ENCODE data around the gene RHBDD2. TPM values are rescaled to one million over a fixed set of nuclear protein-coding genes. Genes with fewer than 3 reads are reported as not detected.
"Not testable (repeated sequence)": the region's sequence is repeated elsewhere in the genome, so short reads cannot be mapped to it uniquely, and the experiment has no call there.

RHBDD2 gene
- total RNA-seq = 100 to 1,000 TPM in 2 of 8 experiments, 10 to 100 TPM in 6; 44.1 to 157 (median 73.2) TPM

- peaks cover 13 to 20% of the 10 kb centered on the region in 2 donors for H3K4me1 ChIP-seq (replicated peaks in 1 of 2)
- H3K27ac ChIP-seq = peak within 1 kb of the TSS; percentile 90 to 91
- WGBS, 10 experiments = 0 to 3% (median 0%) methylated on average over 1 to 10 of the region's 65 CpGs; no CpG with 5 or more reads in 3 of the 10 experiments
- peak within 1 kb of the TSS; percentile 78 to 99 (median 93) for H3K4me3 ChIP-seq
- in situ Hi-C loops (cut with MboI; ENCODE audit: low pct_unique_long_range_greater_than_20kb in 2 of 9, low sequenced_read_pairs in 9 of 9, unreplicated experiment in 9 of 9) = no loop called here
- ATAC-seq (replicated peaks in 6 of 8) = peak; percentile 93 to 97 (median 95)
Observed at GRCh38 chr7:75878769-75879611, at the start of gene RHBDD2. TSS of gene RHBDD2 (plus strand) at chr7:75879034. CDS start at chr7:75879083, 49 bp downstream.

GRCh38 chr7:75829656-75830055, 49.2 kb upstream of the RHBDD2 start:
- H3K4me3 ChIP-seq; in situ Hi-C loops (cut with MboI; ENCODE audit: low pct_unique_long_range_greater_than_20kb in 2 of 9, low sequenced_read_pairs in 9 of 9, unreplicated experiment in 9 of 9); H3K27ac ChIP-seq; H3K4me1 ChIP-seq (replicated peaks in 1 of 2): not testable (repeated sequence)
- WGBS, 10 experiments = 20 to 83% methylated on average over 1 of the region's 6 CpGs; no CpG with 5 or more reads in 8 of the 10 experiments
- ATAC-seq (replicated peaks in 6 of 8) = peak in 3 of 8 experiments; percentile 22 to 87 (median 73)

- 0 to 100% (median 87%) methylated on average over 1 to 6 of the region's 6 CpGs; no CpG with 5 or more reads in 3 of the 10 experiments for WGBS, 10 experiments
- no peak for ATAC-seq (replicated peaks in 6 of 8)
- in situ Hi-C loops (cut with MboI; ENCODE audit: low pct_unique_long_range_greater_than_20kb in 2 of 9, low sequenced_read_pairs in 9 of 9, unreplicated experiment in 9 of 9) = no loop called here
- no peak overlapping the region for H3K4me3 ChIP-seq
- no peaks in the 10 kb centered on the region for H3K4me1 ChIP-seq (replicated peaks in 1 of 2)
- H3K27ac ChIP-seq = no peak overlapping the region
Observed at GRCh38 chr7:75830978-75831377, 47.9 kb upstream of the RHBDD2 start.

GRCh38 chr7:75833662-75834061, 45.2 kb upstream of the RHBDD2 start:
- H3K4me3 ChIP-seq; in situ Hi-C loops (cut with MboI; ENCODE audit: low pct_unique_long_range_greater_than_20kb in 2 of 9, low sequenced_read_pairs in 9 of 9, unreplicated experiment in 9 of 9); H3K4me1 ChIP-seq (replicated peaks in 1 of 2); H3K27ac ChIP-seq: not testable (repeated sequence)
- WGBS, 10 experiments = no CpG with 5 or more reads among the region's 6 CpGs
- peak in 1 of 8 experiments; percentile 60 for ATAC-seq (replicated peaks in 6 of 8)

- Histone ChIP-seq H3K27ac (no peak overlapping the region), H3K4me1 (replicated peaks in 1 of 2) (no peaks in the 10 kb centered on the region), H3K4me3 (no peak overlapping the region)
- in situ Hi-C loops (cut with MboI; ENCODE audit: low pct_unique_long_range_greater_than_20kb in 2 of 9, low sequenced_read_pairs in 9 of 9, unreplicated experiment in 9 of 9) = no loop called here
- ATAC-seq (replicated peaks in 6 of 8) = no peak
- WGBS, 10 experiments = 71 to 100% (median 83%) methylated on average over 1 to 19 of the region's 29 CpGs; no CpG with 5 or more reads in 2 of the 10 experiments
Observed at GRCh38 chr7:75835688-75836285, 43.0 kb upstream of the RHBDD2 start.

GRCh38 chr7:75836798-75837197, 42.0 kb upstream of the RHBDD2 start:
- Histone ChIP-seq H3K4me1 (replicated peaks in 1 of 2) (no peaks in the 10 kb centered on the region), H3K4me3 (no peak overlapping the region), H3K27ac (no peak overlapping the region)
- 40 to 100% (median 87%) methylated on average over 1 to 7 of the region's 7 CpGs; no CpG with 5 or more reads in 2 of the 10 experiments for WGBS, 10 experiments
- in situ Hi-C loops (cut with MboI; ENCODE audit: low pct_unique_long_range_greater_than_20kb in 2 of 9, low sequenced_read_pairs in 9 of 9, unreplicated experiment in 9 of 9) = no loop called here
- no peak for ATAC-seq (replicated peaks in 6 of 8)

GRCh38 chr7:75838281-75838930, 40.4 kb upstream of the RHBDD2 start:
- H3K4me3 ChIP-seq; in situ Hi-C loops (cut with MboI; ENCODE audit: low pct_unique_long_range_greater_than_20kb in 2 of 9, low sequenced_read_pairs in 9 of 9, unreplicated experiment in 9 of 9); ATAC-seq (replicated peaks in 6 of 8); H3K4me1 ChIP-seq (replicated peaks in 1 of 2); H3K27ac ChIP-seq: not testable (repeated sequence)
- 74 to 100% (median 84%) methylated on average over 1 to 13 of the region's 14 CpGs for WGBS, 10 experiments

- Histone ChIP-seq H3K4me3 (no peak overlapping the region), H3K4me1 (replicated peaks in 1 of 2) (no peaks in the 10 kb centered on the region), H3K27ac (no peak overlapping the region)
- in situ Hi-C loops (cut with MboI; ENCODE audit: low pct_unique_long_range_greater_than_20kb in 2 of 9, low sequenced_read_pairs in 9 of 9, unreplicated experiment in 9 of 9) = no loop called here
- WGBS, 10 experiments = 75 to 92% (median 90%) methylated on average over 1 to 3 of the region's 3 CpGs; no CpG with 5 or more reads in 4 of the 10 experiments
- no peak for ATAC-seq (replicated peaks in 6 of 8)
Observed at GRCh38 chr7:75840029-75840428, 38.8 kb upstream of the RHBDD2 start.

- WGBS, 10 experiments = 0 to 100% (median 77%) methylated on average over 1 to 8 of the region's 8 CpGs; no CpG with 5 or more reads in 2 of the 10 experiments
- ATAC-seq (replicated peaks in 6 of 8) = peak in 3 of 8 experiments; percentile 91 to 98 (median 98)
Observed at GRCh38 chr7:75842836-75843446, 35.9 kb upstream of the RHBDD2 start.

GRCh38 chr7:75843613-75844116, 35.2 kb upstream of the RHBDD2 start:
- Histone ChIP-seq H3K4me3 (no peak overlapping the region), H3K4me1 (replicated peaks in 1 of 2) (no peaks in the 10 kb centered on the region), H3K27ac (no peak overlapping the region)
- 83 to 100% (median 93%) methylated on average over 1 to 8 of the region's 9 CpGs; no CpG with 5 or more reads in 1 of the 10 experiments for WGBS, 10 experiments
- no peak for ATAC-seq (replicated peaks in 6 of 8)
- in situ Hi-C loops (cut with MboI; ENCODE audit: low pct_unique_long_range_greater_than_20kb in 2 of 9, low sequenced_read_pairs in 9 of 9, unreplicated experiment in 9 of 9) = no loop called here

More at GRCh38 chr7:75842836-75843446, 35.9 kb upstream of the RHBDD2 start:
- no peak overlapping the region for H3K4me3 ChIP-seq
- no peak overlapping the region for H3K27ac ChIP-seq
- in situ Hi-C loops (cut with MboI; ENCODE audit: low pct_unique_long_range_greater_than_20kb in 2 of 9, low sequenced_read_pairs in 9 of 9, unreplicated experiment in 9 of 9) = no loop called here
- no peaks in the 10 kb centered on the region for H3K4me1 ChIP-seq (replicated peaks in 1 of 2)

- H3K4me1 ChIP-seq (replicated peaks in 1 of 2) = no peaks in the 10 kb centered on the region
- 40 to 100% (median 76%) methylated on average over 1 to 5 of the region's 5 CpGs; no CpG with 5 or more reads in 2 of the 10 experiments for WGBS, 10 experiments
- ATAC-seq (replicated peaks in 6 of 8) = no peak
- no peak overlapping the region for H3K27ac ChIP-seq
- in situ Hi-C loops (cut with MboI; ENCODE audit: low pct_unique_long_range_greater_than_20kb in 2 of 9, low sequenced_read_pairs in 9 of 9, unreplicated experiment in 9 of 9) = no loop called here
- no peak overlapping the region for H3K4me3 ChIP-seq
Observed at GRCh38 chr7:75844158-75844557, 34.7 kb upstream of the RHBDD2 start.

GRCh38 chr7:75845132-75845531, 33.7 kb upstream of the RHBDD2 start:
- H3K27ac ChIP-seq; ATAC-seq (replicated peaks in 6 of 8); H3K4me3 ChIP-seq; H3K4me1 ChIP-seq (replicated peaks in 1 of 2); in situ Hi-C loops (cut with MboI; ENCODE audit: low pct_unique_long_range_greater_than_20kb in 2 of 9, low sequenced_read_pairs in 9 of 9, unreplicated experiment in 9 of 9): not testable (repeated sequence)
- 13 to 91% (median 74%) methylated on average over 1 to 6 of the region's 6 CpGs; no CpG with 5 or more reads in 3 of the 10 experiments for WGBS, 10 experiments

Data from motor neuron (in vitro differentiated cells).